CD4-positive, alpha-beta T cell (primary cell): ENCODE data around the gene DAND5. TPM values are rescaled to one million over a fixed set of nuclear protein-coding genes. Genes with fewer than 3 reads are reported as not detected.

Experiments used
- ATAC-seq: fragments of 200-7000 bp; cut with Tn5 transposase; one replicate; pipeline ENCODE4 v1.10.0; 2022; ENCODE audit warnings: mild to moderate bottlenecking; ENCODE audit not compliant: poor library complexity
- CTCF ChIA-PET: fragments of 350-600 bp; sonication (Branson Sonifier 250); formaldehyde crosslinking; loops from one replicate; lab custom pipeline; 2021; ENCODE audit warnings: antibody characterized with exemption, inconsistent platforms; lab: Charles Lee
- POLR2A ChIA-PET: fragments of 350-600 bp; sonication (Branson Sonifier 250); formaldehyde crosslinking; loops from one replicate; lab custom pipeline; 2021; ENCODE audit warnings: antibody characterized with exemption, inconsistent platforms; lab: Charles Lee
- DNase-seq, 14 experiments: peaks; one replicate each; pipeline ENCODE4 v3.0.0-alpha.2; 2013 to 2020; ENCODE audit warnings: mixed read lengths in 2 of 14
- H3K27ac ChIP-seq, 2 donors: one replicate each; pipeline versions ENCODE4 v1.5.1 to v1.7.0; 2013; ENCODE audit warnings: low read length in 2 of 2, low read depth in 1 of 2, mild to moderate bottlenecking in 1 of 2
- H3K27me3 ChIP-seq, 2 experiments: 1 replicate in 1 of 2; 2 replicates in 1 of 2; pipeline versions ENCODE4 v1.6.1 to v1.7.0; 2013; ENCODE audit warnings: low read length in 2 of 2, control low read depth in 1 of 2, mild to moderate bottlenecking in 1 of 2, moderate library complexity in 1 of 2; ENCODE audit not compliant: insufficient read depth in 2 of 2, control insufficient read depth in 1 of 2
- H3K36me3 ChIP-seq: one replicate; pipeline ENCODE4 v1.6.1; 2013; ENCODE audit warnings: low read length, control low read depth; ENCODE audit not compliant: insufficient read depth
- H3K4me1 ChIP-seq: one replicate; pipeline ENCODE4 v1.6.1; 2013; ENCODE audit warnings: low read length, control low read depth; ENCODE audit not compliant: insufficient read depth
- H3K4me3 ChIP-seq: one replicate; pipeline ENCODE4 v1.5.1; 2013; ENCODE audit warnings: mild to moderate bottlenecking, low read length, moderate library complexity
- H3K9me3 ChIP-seq, 2 experiments: 1 replicate in 1 of 2; 2 replicates in 1 of 2; pipeline versions ENCODE4 v1.6.1 to v1.7.0; 2013; ENCODE audit warnings: low read length in 2 of 2, mild to moderate bottlenecking in 2 of 2, control low read depth in 1 of 2, moderate library complexity in 1 of 2; ENCODE audit not compliant: control insufficient read depth in 1 of 2, insufficient read depth in 1 of 2
- H3K27ac Mint-ChIP-seq: one replicate; pipeline ENCODE4 v1.8.0; 2020; ENCODE audit warnings: mixed read lengths
- H3K27me3 Mint-ChIP-seq: one replicate; pipeline ENCODE4 v1.8.0; 2021; ENCODE audit warnings: mixed read lengths
- H3K36me3 Mint-ChIP-seq: one replicate; pipeline ENCODE4 v1.8.0; 2021; ENCODE audit warnings: low read depth, mixed read lengths
- H3K4me1 Mint-ChIP-seq: one replicate; pipeline ENCODE4 v1.8.0; 2021; ENCODE audit warnings: low read depth, mixed read lengths
- H3K4me3 Mint-ChIP-seq: one replicate; pipeline ENCODE4 v1.8.0; 2020; ENCODE audit warnings: mild to moderate bottlenecking, mixed read lengths
- H3K9me3 Mint-ChIP-seq: one replicate; pipeline ENCODE4 v1.8.0; 2020; ENCODE audit warnings: mixed read lengths
- intact Hi-C, 2 experiments: fragments of 100-400 bp; cut with DNase I in 1 of 2; cut with micrococcal nuclease in 1 of 2; formaldehyde crosslinking; loops; one replicate each; pipeline versions ENCODE4 v1.15.1 to v1.9.0; 2023 to 2025; cut with DNase I, micrococcal nuclease
- polyA plus RNA-seq, 2 donors: library from polyadenylated mRNA; unstranded; fragments of 120-200 nt; gene quantifications; one replicate each; pipeline ENCODE4 v1.2.1, GENCODE V29; 2013
- total RNA-seq, 174 experiments: library from RNA in 2 of 174; stranded (reverse) in 2 of 174; gene quantifications; one replicate each; pipeline ENCODE4 v1.2.3 and lab custom pipeline; 2021 to 2026
- TF ChIP-seq, protein P1 (sequence below): fragments of 200-600 bp; IDR thresholded peaks from one replicate; pipeline ENCODE4 v1.8.0; 2022; ENCODE audit warnings: antibody characterized with exemption, mild to moderate bottlenecking

DAND5 gene
- total RNA-seq (not detected), total RNA-seq (lab: John Stamatoyannopoulos, UW) (0 to 0.48 (median 0) reads per million in 172 experiments)
- not detected for polyA plus RNA-seq (2013, experiment 1 of 2)
- polyA plus RNA-seq (2013, experiment 2 of 2): not detected

- no peaks in the 10 kb centered on the region for H3K27me3 ChIP-seq
- no peaks in the 10 kb centered on the region for H3K27me3 Mint-ChIP-seq
- no peaks in the 10 kb centered on the region for H3K36me3 Mint-ChIP-seq
- ATAC-seq (no peak), DNase-seq (no peak)
- POLR2A ChIA-PET: no interaction called here
- H3K36me3 ChIP-seq: no peaks in the 10 kb centered on the region
- intact Hi-C loops: no loop called here
- CTCF ChIA-PET: no interaction called here
- no peak within 1 kb of the TSS for H3K27ac Mint-ChIP-seq
- TF ChIP-seq, protein P1, sequence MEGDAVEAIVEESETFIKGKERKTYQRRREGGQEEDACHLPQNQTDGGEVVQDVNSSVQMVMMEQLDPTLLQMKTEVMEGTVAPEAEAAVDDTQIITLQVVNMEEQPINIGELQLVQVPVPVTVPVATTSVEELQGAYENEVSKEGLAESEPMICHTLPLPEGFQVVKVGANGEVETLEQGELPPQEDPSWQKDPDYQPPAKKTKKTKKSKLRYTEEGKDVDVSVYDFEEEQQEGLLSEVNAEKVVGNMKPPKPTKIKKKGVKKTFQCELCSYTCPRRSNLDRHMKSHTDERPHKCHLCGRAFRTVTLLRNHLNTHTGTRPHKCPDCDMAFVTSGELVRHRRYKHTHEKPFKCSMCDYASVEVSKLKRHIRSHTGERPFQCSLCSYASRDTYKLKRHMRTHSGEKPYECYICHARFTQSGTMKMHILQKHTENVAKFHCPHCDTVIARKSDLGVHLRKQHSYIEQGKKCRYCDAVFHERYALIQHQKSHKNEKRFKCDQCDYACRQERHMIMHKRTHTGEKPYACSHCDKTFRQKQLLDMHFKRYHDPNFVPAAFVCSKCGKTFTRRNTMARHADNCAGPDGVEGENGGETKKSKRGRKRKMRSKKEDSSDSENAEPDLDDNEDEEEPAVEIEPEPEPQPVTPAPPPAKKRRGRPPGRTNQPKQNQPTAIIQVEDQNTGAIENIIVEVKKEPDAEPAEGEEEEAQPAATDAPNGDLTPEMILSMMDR: no peak
- no peaks in the 10 kb centered on the region for H3K9me3 Mint-ChIP-seq
- peaks cover 13% of the 10 kb centered on the region for H3K4me1 ChIP-seq
- H3K27ac ChIP-seq: no peak within 1 kb of the TSS
- no peak within 1 kb of the TSS for H3K4me3 Mint-ChIP-seq
- H3K9me3 ChIP-seq: no peaks in the 10 kb centered on the region
- H3K4me3 ChIP-seq: no peak within 1 kb of the TSS
- H3K4me1 Mint-ChIP-seq: peaks cover 9% of the 10 kb centered on the region
Measured at GRCh38 chr19:12969292-12969988, at the start of gene DAND5. Gene DAND5, plus strand, starts transcription at chr19:12969576. Its CDS starts 85 bp downstream, at chr19:12969661.

DNA sequence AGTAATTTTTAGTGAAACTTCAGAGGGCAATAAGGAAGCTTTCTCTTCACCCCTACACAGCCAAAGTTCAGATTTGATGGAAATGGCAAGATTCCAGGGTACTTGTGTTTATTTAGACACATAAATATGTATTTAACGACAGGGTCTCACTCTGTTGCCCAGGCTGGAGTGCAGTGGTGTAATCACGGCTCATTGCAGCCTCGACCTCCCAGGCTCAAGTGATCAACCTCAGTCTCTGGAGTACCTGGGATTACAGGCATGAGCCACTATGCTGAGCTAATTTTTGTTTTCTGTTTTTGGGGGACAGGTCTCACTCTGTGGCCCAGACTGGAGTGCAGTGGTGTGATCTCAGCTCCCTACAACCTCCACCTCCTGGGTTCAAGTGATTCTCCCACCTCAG is 48.3 kb upstream of the DAND5 start:
- intact Hi-C loops: no loop called here
- Histone ChIP-seq H3K27ac (no peak overlapping the region), H3K9me3 (no peaks in the 10 kb centered on the region), H3K27me3 (no peaks in the 10 kb centered on the region), H3K36me3 (peaks cover 37% of the 10 kb centered on the region), H3K4me1 (peaks cover 16% of the 10 kb centered on the region), H3K4me3 (no peak overlapping the region)
- ChIA-PET CTCF (interaction anchor here (1.8 kb wide), 1 partner anchor 44 kb away, joined by 11 read pairs; no protein-coding TSS in a partner anchor), POLR2A (interaction anchor here (1.2 kb wide), 1 partner anchor 30 kb away, joined by 4 read pairs; the partner anchor contains the start of gene GCDH)
- TF ChIP-seq, protein P1: no peak
- peak overlapping the region; percentile 90 for H3K27ac Mint-ChIP-seq
- no peaks in the 10 kb centered on the region for H3K9me3 Mint-ChIP-seq
- peaks cover 13% of the 10 kb centered on the region for H3K4me1 Mint-ChIP-seq
- DNase-seq (no peak), ATAC-seq (no peak)
- H3K27me3 Mint-ChIP-seq: no peaks in the 10 kb centered on the region
- H3K36me3 Mint-ChIP-seq: peaks cover 42% of the 10 kb centered on the region
- no peak overlapping the region for H3K4me3 Mint-ChIP-seq

- Histone ChIP-seq H3K4me1 (peaks cover 16% of the 10 kb centered on the region), H3K9me3 (no peaks in the 10 kb centered on the region), H3K4me3 (no peak overlapping the region), H3K27ac (no peak overlapping the region), H3K27me3 (no peaks in the 10 kb centered on the region), H3K36me3 (peaks cover 50% of the 10 kb centered on the region)
- H3K4me3 Mint-ChIP-seq: no peak overlapping the region
- H3K36me3 Mint-ChIP-seq: peaks cover 56% of the 10 kb centered on the region
- TF ChIP-seq, protein P1: no peak
- H3K4me1 Mint-ChIP-seq: peaks cover 7% of the 10 kb centered on the region
- CTCF ChIA-PET: interaction anchor here (1.6 kb wide), 1 partner anchor 55 kb away, joined by 4 read pairs; no protein-coding TSS in a partner anchor
- POLR2A ChIA-PET: no interaction called here
- intact Hi-C loops: no loop called here
- ATAC-seq (no peak), DNase-seq (no peak)
- no peak overlapping the region for H3K27ac Mint-ChIP-seq
- H3K9me3 Mint-ChIP-seq: no peaks in the 10 kb centered on the region
- no peaks in the 10 kb centered on the region for H3K27me3 Mint-ChIP-seq
Measured at GRCh38 chr19:12922959-12923358, 46.4 kb upstream of the DAND5 start.
